ENCODE data around the gene MB. TPM values are rescaled to one million over a fixed set of nuclear protein-coding genes. Genes with fewer than 3 reads are reported as not detected.

The MB gene
- total and polyA plus RNA-seq, 12 donors: 0.35 to 32.8 (median 2.0) TPM

GRCh38 chr22:35649026-35649553 is 32.0 kb upstream of the MB start:
- Histone ChIP-seq H3K9me3 (replicated peaks in 1 of 3) (no peaks in the 10 kb centered on the region), H3K27me3 (no peaks in the 10 kb centered on the region), H3K27ac (peak overlapping the region; percentile 86 to 94 (median 92)), H3K4me3 (peak overlapping the region in 3 of 4 donors; percentile 75 to 96 (median 78)), H3K36me3 (replicated peaks in 1 of 2) (no peaks in the 10 kb centered on the region), H3K4me1 (replicated peaks in 1 of 2) (peaks cover 19 to 36% of the 10 kb centered on the region in 2 donors)
- WGBS, 4 donors: 47 to 70% (median 52%) methylated on average over 7 of the region's 7 CpGs
- no peak for TF ChIP-seq CTCF (IDR thresholded peaks at IDR 0.05)
- no peak for TF ChIP-seq POLR2A (IDR thresholded peaks at IDR 0.05)
- peak in 1 of 7 donors; percentile 48 for DNase-seq
- intact Hi-C loops (cut with DNase I): no loop called here

- DNase-seq: peak in 6 of 7 donors; percentile 48 to 78 (median 64)
- WGBS, 4 donors: 4 to 5% (median 5%) methylated on average over 18 of the region's 18 CpGs
- Histone ChIP-seq H3K36me3 (replicated peaks in 1 of 2) (no peaks in the 10 kb centered on the region), H3K4me3 (peak within 1 kb of the TSS; percentile 5 to 96 (median 76)), H3K27ac (peak within 1 kb of the TSS; percentile 86 to 94 (median 92)), H3K27me3 (no peaks in the 10 kb centered on the region), H3K9me3 (replicated peaks in 1 of 3) (no peaks in the 10 kb centered on the region), H3K4me1 (replicated peaks in 1 of 2) (peaks cover 19 to 36% of the 10 kb centered on the region in 2 donors)
- TF ChIP-seq POLR2A (IDR thresholded peaks at IDR 0.05): peak in 1 of 2 donors; percentile 50
- TF ChIP-seq CTCF (IDR thresholded peaks at IDR 0.05): no peak
- intact Hi-C loops (cut with DNase I): no loop called here
Observed at GRCh38 chr22:35648066-35649025, 31.2 kb upstream of the MB start, which contains the start of gene APOL6. TSS of gene APOL6 (plus strand) at chr22:35648446. CDS start at chr22:35656426, 7,980 bp downstream.

GRCh38 chr22:35645646-35646045 is 28.5 kb upstream of the MB start:
- Histone ChIP-seq H3K9me3 (replicated peaks in 1 of 3) (no peaks in the 10 kb centered on the region), H3K4me1 (replicated peaks in 1 of 2) (peaks cover 19 to 44% of the 10 kb centered on the region in 2 donors), H3K36me3 (replicated peaks in 1 of 2) (no peaks in the 10 kb centered on the region), H3K27ac (no peak overlapping the region), H3K27me3 (no peaks in the 10 kb centered on the region), H3K4me3 (no peak overlapping the region)
- intact Hi-C loops (cut with DNase I): no loop called here
- TF ChIP-seq POLR2A (IDR thresholded peaks at IDR 0.05): no peak
- TF ChIP-seq CTCF (IDR thresholded peaks at IDR 0.05): no peak
- 51 to 64% (median 62%) methylated on average over 4 of the region's 4 CpGs for WGBS, 4 donors
- DNase-seq: peak in 1 of 7 donors; percentile 17

GRCh38 chr22:35643991-35644390 is 26.9 kb upstream of the MB start:
- H3K4me1 ChIP-seq (replicated peaks in 1 of 2): peaks cover 15 to 31% of the 10 kb centered on the region in 2 donors
- peak in 1 of 7 donors; percentile 13 for DNase-seq
- H3K27ac ChIP-seq: no peak overlapping the region
- no peaks in the 10 kb centered on the region for H3K36me3 ChIP-seq (replicated peaks in 1 of 2)
- intact Hi-C loops (cut with DNase I): no loop called here
- no peak overlapping the region for H3K4me3 ChIP-seq
- no peaks in the 10 kb centered on the region for H3K9me3 ChIP-seq (replicated peaks in 1 of 3)
- TF ChIP-seq CTCF (IDR thresholded peaks at IDR 0.05): no peak
- TF ChIP-seq POLR2A (IDR thresholded peaks at IDR 0.05): no peak
- H3K27me3 ChIP-seq: no peaks in the 10 kb centered on the region
- 90 to 100% (median 100%) methylated on average over 1 of the region's 1 CpG for WGBS, 4 donors
